Peyer's patch (tissue), 4 donors: ENCODE data around the gene ARRB1. TPM values are rescaled to one million over a fixed set of nuclear protein-coding genes. Genes with fewer than 3 reads are reported as not detected.

ENCODE experiments used
- DNase-seq, 3 donors: peaks; one replicate each; pipeline ENCODE4 v3.0.0-alpha.2; 2017 to 2019
- H3K27ac ChIP-seq, 4 donors: fragments of 200-600 bp; sonication (generic); one replicate each; pipeline ENCODE4 v1.5.1; 2016 to 2019
- H3K27me3 ChIP-seq, 2 donors: fragments of 200-600 bp; sonication (generic); one replicate each; pipeline ENCODE4 v1.5.1; 2019
- H3K36me3 ChIP-seq, 3 donors: fragments of 200-600 bp; sonication (generic); one replicate each; pipeline ENCODE4 v1.5.1; 2016 to 2019
- H3K4me1 ChIP-seq, 4 donors: fragments of 200-600 bp; sonication (generic); one replicate each; pipeline ENCODE4 v1.5.1; 2016 to 2019
- H3K4me3 ChIP-seq, 4 donors: fragments of 200-600 bp; sonication (generic); 1 replicate in 3 of 4; 2 replicates in 1 of 4; pipeline ENCODE4 v1.5.1; 2016 to 2019; ENCODE audit warnings: mild to moderate bottlenecking in 1 of 4
- H3K9me3 ChIP-seq, 4 donors: fragments of 200-600 bp; sonication (generic); one replicate each; pipeline ENCODE4 v1.5.1; 2016 to 2019; ENCODE audit warnings: mild to moderate bottlenecking in 1 of 4
- CTCF ChIP-seq, 6 experiments: fragments of 450-650 bp in 4 of 6; fragments of 200-600 bp in 2 of 6; sonication (generic) in 1 of 6; IDR thresholded peaks; one replicate each; pipeline ENCODE4 v1.5.1; 2017 to 2019; ENCODE audit warnings: antibody characterized with exemption in 6 of 6, mild to moderate bottlenecking in 3 of 6, moderate library complexity in 1 of 6
- POLR2A ChIP-seq, 2 donors: fragments of 450-650 bp; IDR thresholded peaks; one replicate each; pipeline ENCODE4 v1.5.1; 2017; ENCODE audit warnings: antibody characterized with exemption in 2 of 2, mild to moderate bottlenecking in 2 of 2, moderate library complexity in 2 of 2
- total RNA-seq, 4 donors: library from RNA; depleted of rRNA; stranded (reverse); fragments of >200 nt; gene quantifications; one replicate each; pipeline ENCODE4 v1.1.0, GENCODE V29; 2016

ARRB1 gene
- total RNA-seq, 4 donors from 2014 or later, result 45.4 to 136 (median 90.6) TPM

GRCh38 chr11:75346912-75347647 is 4.4 kb downstream of the ARRB1 start:
- peak in 2 of 3 donors; percentile 51 to 53 for DNase-seq
- Histone ChIP-seq H3K36me3 (no peaks in the 10 kb centered on the region), H3K9me3 (no peaks in the 10 kb centered on the region), H3K4me3 (no peak overlapping the region), H3K4me1 (peaks cover 1 to 89% (median 20%) of the 10 kb centered on the region in 4 donors), H3K27me3 (no peaks in the 10 kb centered on the region), H3K27ac (peak overlapping the region; percentile 29 to 95 (median 67))
- TF ChIP-seq CTCF (IDR thresholded peaks at IDR 0.05), result no peak
- TF ChIP-seq POLR2A (IDR thresholded peaks at IDR 0.05), result no peak

GRCh38 chr11:75346296-75346695 is 5.2 kb downstream of the ARRB1 start:
- Histone ChIP-seq H3K4me3 (no peak overlapping the region), H3K27ac (peak overlapping the region in 3 of 4 donors; percentile 40 to 95 (median 94)), H3K36me3 (no peaks in the 10 kb centered on the region), H3K4me1 (peaks cover 3 to 97% (median 22%) of the 10 kb centered on the region in 4 donors), H3K9me3 (no peaks in the 10 kb centered on the region), H3K27me3 (no peaks in the 10 kb centered on the region)
- TF ChIP-seq CTCF (IDR thresholded peaks at IDR 0.05) (no peak), POLR2A (IDR thresholded peaks at IDR 0.05) (no peak)
- DNase-seq, result no peak

- TF ChIP-seq CTCF (IDR thresholded peaks at IDR 0.05) (no peak), POLR2A (IDR thresholded peaks at IDR 0.05) (no peak)
- no peaks in the 10 kb centered on the region for H3K9me3 ChIP-seq
- DNase-seq, result no peak
- H3K36me3 ChIP-seq, result no peaks in the 10 kb centered on the region
- H3K27ac ChIP-seq, result peak overlapping the region in 3 of 4 donors; percentile 65 to 95 (median 94)
- H3K27me3 ChIP-seq, result no peaks in the 10 kb centered on the region
- H3K4me3 ChIP-seq, result no peak overlapping the region
- peaks cover 8 to 100% (median 27%) of the 10 kb centered on the region in 4 donors for H3K4me1 ChIP-seq
Observed at GRCh38 chr11:75345455-75346160, 5.9 kb downstream of the ARRB1 start.

GRCh38 chr11:75344761-75345454 is 6.6 kb downstream of the ARRB1 start:
- H3K4me1 ChIP-seq, result peaks cover 15 to 100% (median 33%) of the 10 kb centered on the region in 4 donors
- H3K27ac ChIP-seq, result peak overlapping the region; percentile 17 to 95 (median 80)
- DNase-seq, result peak in 1 of 3 donors; percentile 53

More at GRCh38 chr11:75344761-75345454, 6.6 kb downstream of the ARRB1 start:
- H3K27me3 ChIP-seq, result no peaks in the 10 kb centered on the region
- no peaks in the 10 kb centered on the region for H3K9me3 ChIP-seq
- H3K36me3 ChIP-seq, result no peaks in the 10 kb centered on the region
- no peak for TF ChIP-seq POLR2A (IDR thresholded peaks at IDR 0.05)
- no peak for TF ChIP-seq CTCF (IDR thresholded peaks at IDR 0.05)
- no peak overlapping the region for H3K4me3 ChIP-seq
